OCI-LY1 (cell line): ENCODE data around the gene CD164.

Experiments
- CTCF ChIP-seq: fragments of 200-600 bp; sonication (generic), shearing (Covaris generic); IDR thresholded peaks from 2 replicates; pipeline ENCODE4 v1.5.1; 2017; ENCODE audit warnings: mild to moderate bottlenecking, antibody characterized with exemption, low read length, moderate library complexity, mixed read lengths
- EZH2 ChIP-seq: fragments of 200-600 bp; sonication (generic), shearing (Covaris generic); IDR thresholded peaks from 2 replicates; pipeline ENCODE4 v1.8.0; 2017; ENCODE audit warnings: borderline replicate concordance, mixed run types, mild to moderate bottlenecking, antibody characterized with exemption, low read length, moderate library complexity, mixed read lengths

GRCh38 chr6:109383438-109383940 lies 1.2 kb upstream of the CD164 start:
- TF ChIP-seq CTCF: no peak
- no peak for TF ChIP-seq EZH2
